Activated CD8-positive, alpha-beta memory T cell treated with anti-CD3 and anti-CD28 coated beads for 1 hour (primary cell): ENCODE measurements around the gene AKR1C1.
"Not testable (repeated sequence)": the region's sequence is repeated elsewhere in the genome, so short reads cannot be mapped to it uniquely, and the experiment has no call there.

ENCODE experiments used
- DNase-seq, 2 donors: peaks; one replicate each; pipeline ENCODE4 v3.0.0-alpha.2; 2020; ENCODE audit warnings: low read depth in 1 of 2; ENCODE audit errors: extremely low read depth in 1 of 2

Gene AKR1C1

DNA sequence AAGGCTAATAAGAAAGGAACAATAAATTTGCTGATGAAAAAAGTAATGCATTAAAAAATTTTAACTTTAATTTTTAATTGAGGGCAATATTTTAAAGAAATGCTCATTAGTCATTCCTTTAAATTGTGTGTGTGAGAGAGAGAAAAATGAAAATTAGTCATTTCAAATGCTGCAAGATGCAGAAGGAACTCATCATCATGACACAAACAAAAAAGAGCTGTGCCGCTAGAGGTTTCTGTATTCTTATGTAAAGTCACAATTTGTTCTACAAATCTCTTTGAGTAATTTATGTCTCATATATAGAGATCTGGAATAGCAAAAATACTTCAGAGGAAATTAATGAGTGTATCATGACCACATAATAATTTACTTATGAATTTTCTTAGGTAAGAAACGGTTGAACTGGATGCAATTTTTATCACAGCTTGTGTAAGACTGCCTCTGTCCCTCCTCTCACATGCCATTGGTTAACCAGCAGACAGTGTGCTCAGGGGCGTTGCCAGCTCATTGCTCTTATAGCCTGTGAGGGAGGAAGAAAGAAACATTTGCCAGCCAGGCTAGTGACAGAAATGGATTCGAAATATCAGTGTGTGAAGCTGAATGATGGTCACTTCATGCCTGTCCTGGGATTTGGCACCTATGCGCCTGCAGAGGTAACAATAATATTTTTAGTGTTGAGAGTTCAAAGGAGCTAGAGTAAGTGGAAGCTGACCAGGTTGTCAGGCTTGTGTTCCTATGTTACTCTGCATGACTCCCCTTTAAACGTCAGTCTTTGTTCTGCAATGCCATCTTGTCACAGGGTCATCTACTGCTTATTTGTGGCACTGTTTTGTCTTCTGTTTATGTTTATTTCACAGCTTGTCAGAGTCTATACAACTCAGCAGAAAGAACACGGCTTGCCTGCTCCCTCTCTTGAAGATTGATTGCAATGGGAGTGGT lies at the start of gene AKR1C1:
TSS of gene AKR1C1 (plus strand) at position 540 of the 939 bp plus-strand sequence. CDS start at position 570, 30 bp downstream.
- not testable (repeated sequence) for DNase-seq

DNA sequence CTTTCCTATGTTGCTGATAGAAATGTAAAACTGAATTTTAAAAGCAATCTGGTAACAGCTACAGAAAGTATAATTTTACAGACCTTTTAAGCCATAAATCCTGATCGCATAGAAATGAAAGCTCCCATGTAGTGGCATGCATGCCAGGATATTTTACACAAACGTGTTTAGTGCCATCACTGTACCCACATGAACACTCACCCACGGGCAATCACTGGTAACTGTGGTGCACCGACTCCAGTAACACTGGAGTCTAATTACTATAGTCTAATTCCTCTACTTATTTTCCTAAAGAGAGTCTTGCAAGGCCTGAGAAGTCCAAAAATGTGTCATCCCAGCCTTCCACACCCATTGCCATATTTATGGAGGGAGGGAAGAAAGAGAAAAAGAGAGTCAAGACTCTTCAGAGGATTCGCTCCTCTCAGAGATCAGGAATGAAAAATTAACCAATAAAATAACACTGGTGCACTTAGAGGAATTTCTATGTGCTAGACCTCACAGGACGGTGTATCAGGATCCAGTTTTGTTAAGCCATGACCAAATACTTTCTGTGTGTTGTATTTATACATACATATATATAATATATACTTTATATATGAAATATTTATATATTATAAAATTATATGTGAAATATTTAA lies 48.9 kb upstream of the AKR1C1 start:
- no peak for DNase-seq

DNA sequence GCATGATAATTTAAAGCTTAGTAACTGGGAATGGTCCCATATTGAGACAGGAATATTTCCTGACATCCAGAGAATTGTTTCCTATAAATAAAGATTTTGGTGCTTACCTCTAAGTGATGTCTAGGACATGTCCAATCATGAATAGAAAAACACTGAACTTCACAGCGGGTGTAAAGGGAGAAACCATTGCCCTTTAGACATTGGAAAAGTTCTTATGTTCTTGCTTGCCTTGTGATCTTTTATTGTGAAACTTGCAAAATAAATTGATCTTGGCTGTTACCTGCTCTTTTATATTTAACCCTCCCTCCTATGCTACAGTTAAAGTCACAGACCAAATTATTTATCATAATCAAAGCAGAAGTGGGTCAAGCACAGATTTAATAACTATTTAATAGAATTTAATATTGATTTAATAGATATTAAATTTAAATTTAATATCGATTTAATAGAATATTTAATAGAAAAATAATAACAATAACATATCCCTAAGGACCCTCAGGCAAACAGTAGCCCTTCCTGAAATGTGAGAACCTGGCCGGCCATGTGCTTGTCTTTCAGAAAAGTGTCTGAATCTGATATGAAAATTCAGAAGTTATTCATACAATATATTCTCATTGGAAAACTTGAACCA lies 47.0 kb upstream of the AKR1C1 start:
- no peak for DNase-seq

DNA sequence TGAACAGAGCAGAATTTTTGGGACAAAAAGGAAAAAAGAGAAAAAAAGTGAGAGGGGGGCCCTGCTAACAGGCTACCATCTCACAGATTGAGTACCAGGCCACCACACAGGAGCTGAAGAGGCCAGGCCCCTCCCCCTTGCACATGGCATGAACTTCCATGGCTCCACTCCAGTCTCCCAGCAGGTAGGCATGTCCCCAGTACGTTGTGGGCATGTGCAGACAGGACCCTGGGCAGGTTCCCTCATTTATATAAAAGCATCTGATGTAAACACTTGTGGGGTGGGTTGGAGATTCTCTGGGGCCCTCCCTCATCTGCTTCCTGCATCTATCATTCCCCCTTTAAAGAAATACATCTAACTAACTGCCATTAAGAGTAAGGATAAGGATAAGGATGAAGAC lies 45.0 kb upstream of the AKR1C1 start:
- no peak for DNase-seq

DNA sequence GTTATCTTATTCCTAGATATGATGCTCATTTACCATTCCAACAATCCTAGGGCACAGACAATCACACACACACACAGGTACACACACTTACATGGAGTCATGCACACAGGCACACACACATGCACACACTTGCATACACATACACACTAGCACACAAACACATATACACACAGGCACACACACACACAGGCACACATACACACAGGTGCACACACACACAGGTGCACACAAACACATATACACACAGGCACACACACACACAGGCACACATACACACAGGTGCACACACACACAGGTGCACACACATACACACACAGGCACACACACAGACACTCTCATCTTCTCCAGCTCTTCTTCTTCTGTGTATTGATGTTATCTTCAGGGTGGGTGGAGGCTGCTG lies 38.7 kb upstream of the AKR1C1 start:
- not testable (repeated sequence) for DNase-seq

DNA sequence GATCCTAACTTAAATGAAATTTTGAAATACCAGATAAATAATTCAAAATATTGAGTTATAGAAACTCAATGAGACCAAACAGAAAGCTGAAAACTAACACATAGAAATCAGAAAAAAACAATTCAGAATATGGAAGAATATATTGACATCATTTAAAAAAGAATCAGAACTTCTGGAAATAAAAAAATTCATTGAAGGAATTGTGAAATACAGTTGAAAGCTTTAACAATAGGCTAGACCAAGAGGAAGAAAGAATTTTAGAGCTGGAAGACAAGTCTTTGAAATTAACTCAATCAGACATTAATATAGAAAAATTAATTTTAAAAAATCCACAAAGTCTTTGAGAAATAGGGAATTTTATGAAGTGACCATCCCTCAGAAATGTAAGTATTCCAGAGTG lies 36.8 kb upstream of the AKR1C1 start:
- DNase-seq = no peak

DNA sequence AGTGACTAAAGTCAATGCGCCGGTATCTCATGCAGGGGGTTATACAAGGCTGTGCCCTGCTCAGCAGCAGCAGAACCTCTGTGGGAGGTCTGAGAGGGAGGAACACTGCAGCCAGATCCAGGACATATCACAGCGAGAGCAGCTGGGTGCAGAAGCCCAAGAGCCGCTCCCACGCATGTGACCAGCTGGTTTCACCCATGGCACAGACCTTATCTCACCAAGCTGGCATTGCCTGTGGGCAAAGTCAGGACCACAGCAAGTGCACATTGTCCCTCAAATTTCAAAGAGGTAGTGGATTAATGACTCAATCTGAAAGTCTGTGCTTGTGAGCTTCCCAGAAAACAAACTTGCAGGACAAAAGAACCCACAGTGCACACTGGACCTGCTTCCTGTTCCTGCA lies 31.6 kb upstream of the AKR1C1 start:
- no peak for DNase-seq

DNA sequence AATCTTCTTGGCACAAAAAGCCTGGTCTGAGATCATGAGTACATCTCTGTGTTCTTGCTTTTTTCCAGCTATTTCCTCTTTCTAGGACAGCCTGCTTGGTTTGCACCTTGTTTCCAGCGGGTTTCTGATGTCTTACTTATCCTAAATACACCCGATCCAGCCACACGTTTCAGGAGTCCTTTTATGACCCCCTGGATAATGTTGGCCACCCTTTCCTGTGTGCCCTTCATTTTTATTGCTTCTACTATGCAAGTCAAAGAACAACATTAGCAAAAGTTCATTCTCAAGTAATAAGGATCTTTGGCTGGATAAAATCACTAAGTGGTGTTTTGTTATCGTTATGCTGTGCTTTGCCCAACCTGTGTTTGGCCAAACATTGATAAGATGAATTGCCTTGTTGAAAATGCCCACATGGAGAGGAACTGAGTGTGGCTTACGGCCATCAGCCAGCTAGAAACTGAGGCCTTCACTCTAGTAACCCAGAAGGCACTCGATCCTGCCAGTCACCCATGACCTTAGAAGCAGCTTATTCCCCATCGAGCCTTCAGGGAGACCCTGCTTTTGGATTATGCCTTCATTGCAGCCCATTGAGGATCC lies 28.7 kb upstream of the AKR1C1 start:
- DNase-seq = no peak

DNA sequence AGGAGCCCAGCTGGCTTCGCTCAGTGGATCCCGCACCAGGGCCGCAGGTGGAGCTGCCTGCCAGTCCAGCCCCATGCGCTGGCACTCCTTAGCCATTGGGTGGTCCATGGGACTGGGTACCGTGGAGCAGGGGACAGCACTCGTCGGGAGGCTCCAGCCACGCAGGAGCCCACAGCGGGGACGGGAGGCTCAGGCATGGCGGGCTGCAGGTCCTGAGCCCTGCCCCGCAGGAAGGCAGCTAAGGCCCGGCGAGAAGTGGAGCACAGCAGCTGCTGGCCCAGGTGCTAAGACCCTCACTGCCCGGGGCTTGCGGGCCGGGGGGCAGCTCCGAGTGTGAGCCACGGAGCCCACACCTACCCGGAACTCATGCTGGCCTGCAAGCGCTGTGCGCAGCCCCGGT lies 25.9 kb upstream of the AKR1C1 start:
- DNase-seq = no peak

DNA sequence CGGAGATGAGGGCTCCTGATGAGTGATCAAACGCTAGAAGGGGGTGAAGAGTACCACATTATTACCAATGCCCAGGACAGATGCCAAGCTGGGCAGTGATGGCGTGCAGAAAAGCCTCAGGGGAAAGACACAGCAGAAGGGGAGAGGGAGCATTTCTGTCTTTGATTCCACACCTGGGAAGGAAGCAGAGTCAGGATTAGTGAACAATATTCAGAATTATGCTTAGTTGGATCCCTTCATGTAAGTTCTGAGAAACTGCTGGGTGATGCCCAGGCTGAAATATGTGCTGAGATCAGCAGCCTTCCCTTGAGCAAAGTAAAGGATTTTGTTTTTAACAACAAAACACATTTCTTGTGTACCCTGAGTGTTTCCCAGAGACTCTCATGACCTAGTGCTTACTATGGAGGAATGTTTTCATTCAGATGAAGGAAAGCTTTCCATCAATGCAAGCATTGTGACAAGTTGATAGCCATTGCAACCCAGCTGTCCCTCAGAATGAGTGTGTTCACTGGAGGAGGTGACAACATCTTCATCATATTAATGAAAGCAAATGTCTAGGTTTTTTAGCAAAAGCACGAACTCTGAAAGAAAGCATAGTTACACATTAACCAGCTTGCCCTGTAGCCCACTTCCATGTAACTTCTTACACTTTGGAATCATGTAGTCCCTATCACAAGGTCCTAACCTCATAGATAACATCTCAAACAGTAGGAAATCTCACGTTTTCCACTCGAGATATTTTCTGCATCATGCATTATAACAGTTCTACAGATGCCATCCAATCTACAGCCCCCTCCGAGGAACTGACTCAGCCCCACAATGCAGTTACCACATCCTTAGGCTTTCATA lies 23.8 kb upstream of the AKR1C1 start:
- no peak for DNase-seq

DNA sequence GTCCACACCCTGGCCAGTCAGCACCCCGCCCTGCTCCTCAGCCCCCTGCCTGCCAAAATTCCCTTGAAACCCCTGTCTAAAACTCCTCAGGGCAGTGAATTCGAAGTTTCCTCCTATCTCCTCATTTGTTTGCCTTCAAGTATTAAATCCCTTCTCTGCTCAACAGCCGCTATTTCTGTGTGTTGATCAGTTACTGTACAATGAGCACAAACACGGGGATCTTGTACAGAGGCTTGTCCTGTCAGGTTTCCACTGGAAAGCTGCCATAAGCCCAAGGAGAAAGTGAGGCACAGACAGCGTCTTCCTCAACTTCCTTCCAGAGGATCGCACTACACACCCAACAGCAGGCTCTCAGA lies 23.2 kb upstream of the AKR1C1 start:
- not testable (repeated sequence) for DNase-seq

DNA sequence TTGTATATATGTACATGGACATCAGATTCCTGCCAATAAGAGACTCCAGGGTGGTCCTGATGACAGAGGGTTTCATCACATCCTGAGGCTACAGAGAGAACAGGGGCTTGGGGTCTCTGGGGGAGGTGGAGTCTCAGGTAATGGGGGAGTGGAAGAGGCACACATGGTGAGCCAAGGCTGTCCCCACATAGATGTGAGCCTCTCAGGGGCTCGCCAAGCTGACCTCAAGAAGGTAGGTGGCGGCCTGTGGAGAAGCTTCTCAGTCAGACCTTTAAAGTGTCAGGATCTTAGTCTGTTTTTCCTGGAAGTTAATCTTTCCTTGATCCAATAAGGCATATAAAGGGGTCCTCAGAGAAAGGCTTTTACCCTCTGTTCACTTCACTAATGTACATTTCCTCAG lies 22.3 kb upstream of the AKR1C1 start:
- not testable (repeated sequence) for DNase-seq

DNA sequence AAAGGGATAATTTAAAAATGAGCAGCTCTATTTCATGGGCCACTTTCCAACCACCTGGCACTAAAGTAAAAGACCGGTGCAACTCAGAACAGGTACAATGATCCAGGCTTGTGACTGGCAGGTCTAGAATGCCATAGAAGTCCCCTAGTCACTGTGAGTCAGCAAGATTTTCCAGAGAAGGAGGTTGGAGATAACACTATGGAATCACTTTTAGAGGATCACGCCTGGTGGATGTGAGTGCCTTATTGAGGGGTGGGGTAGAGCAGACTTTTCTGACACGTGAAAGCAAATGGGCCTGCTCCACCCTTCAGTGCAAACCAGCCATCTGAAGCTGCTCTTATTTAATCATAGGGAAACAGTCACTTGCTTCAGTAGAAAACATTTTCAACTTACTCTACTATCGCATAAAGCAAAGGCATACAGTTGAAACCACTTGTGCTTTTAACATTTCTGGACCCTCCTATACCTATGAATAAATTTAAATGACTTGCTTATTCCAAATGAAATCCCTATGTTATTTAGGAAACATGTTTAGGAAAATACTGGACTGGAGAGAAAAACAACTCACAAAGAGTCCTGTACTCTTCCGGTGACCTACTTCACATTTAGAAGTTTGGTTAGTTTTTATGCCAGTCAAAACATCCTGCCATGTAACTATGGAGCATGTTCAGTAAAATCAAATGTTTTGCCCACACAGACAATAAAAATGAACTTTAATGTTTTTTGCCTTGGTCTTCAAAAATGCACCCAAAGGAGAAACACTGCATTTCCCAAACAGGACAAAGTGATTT lies 21.5 kb upstream of the AKR1C1 start:
- DNase-seq = no peak

DNA sequence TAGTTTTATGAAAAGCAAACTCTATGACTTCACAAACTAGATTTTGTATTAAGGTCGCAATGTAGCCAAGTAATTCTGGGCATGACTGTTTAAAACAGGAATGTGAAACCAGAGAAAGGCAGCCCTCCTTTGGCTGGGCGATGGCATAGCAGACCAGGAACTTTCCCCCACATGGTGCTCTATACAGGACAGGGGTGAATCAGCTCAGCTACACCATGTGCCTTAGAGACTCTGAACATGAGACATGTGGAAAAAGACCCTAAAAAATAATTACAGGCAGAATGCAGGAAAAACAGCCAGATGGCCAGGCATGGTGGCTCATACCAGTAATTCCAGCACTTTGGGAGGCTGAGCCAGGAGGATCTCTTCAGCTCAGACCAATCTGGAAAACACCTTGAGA lies 20.3 kb upstream of the AKR1C1 start:
- not testable (repeated sequence) for DNase-seq

DNA sequence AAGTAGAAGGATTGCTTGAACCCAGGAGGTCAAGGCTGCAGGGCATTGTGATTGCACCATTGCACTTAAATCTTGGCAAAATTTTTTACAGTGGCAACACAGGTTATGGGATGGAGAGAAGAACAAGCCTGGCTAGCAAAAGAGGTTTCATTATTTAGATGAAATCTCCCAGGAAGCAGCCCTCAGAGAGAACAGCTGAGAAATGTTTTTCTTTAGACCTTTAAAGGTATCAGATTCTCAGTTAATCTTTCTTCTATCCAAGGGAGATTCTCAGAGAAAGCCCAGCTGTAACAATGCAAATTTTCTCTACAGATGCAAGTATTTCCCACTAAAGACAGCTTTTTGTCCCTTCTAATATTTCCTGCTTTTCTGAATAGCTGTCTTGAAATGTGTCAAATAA lies 19.8 kb upstream of the AKR1C1 start:
- not testable (repeated sequence) for DNase-seq

DNA sequence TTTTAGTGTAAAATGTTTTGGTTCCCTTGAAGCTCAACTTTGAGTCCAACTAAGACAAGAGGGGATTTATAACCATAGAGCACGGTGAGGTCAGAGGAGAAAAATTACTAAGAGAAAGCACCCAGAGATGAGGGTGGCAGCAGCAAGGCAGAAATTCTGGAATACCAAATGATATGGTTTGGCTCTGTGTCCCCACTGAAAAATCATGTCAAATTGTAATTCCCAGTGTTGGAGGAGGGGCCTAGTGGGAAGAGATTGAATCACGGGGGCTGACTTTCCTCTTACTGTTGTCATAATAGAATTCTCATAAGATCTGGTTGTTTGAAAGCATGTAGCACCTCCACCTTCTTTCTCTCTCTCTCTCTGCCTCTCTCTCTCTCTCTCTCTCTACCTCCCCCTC lies 19.4 kb upstream of the AKR1C1 start:
- no peak for DNase-seq

DNA sequence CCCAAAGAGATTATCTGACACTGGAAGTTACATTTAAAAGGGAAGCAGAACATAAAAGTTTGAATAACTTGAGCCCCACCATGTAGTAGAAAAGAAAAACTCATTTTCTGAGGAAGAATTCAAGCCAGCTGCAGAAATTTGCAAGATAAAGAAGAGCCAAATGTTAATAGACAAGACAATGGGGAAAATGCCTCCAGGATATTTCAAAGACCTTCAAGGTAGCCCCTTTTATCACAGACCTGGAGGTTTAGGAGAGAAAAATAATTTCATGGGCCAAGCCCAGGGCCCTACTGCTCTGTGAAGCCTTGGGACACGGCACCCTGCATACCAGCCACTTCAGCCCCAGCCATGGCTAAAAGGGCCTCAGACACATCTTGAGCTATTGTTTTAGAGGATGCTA lies 18.4 kb upstream of the AKR1C1 start:
- DNase-seq = no peak

DNA sequence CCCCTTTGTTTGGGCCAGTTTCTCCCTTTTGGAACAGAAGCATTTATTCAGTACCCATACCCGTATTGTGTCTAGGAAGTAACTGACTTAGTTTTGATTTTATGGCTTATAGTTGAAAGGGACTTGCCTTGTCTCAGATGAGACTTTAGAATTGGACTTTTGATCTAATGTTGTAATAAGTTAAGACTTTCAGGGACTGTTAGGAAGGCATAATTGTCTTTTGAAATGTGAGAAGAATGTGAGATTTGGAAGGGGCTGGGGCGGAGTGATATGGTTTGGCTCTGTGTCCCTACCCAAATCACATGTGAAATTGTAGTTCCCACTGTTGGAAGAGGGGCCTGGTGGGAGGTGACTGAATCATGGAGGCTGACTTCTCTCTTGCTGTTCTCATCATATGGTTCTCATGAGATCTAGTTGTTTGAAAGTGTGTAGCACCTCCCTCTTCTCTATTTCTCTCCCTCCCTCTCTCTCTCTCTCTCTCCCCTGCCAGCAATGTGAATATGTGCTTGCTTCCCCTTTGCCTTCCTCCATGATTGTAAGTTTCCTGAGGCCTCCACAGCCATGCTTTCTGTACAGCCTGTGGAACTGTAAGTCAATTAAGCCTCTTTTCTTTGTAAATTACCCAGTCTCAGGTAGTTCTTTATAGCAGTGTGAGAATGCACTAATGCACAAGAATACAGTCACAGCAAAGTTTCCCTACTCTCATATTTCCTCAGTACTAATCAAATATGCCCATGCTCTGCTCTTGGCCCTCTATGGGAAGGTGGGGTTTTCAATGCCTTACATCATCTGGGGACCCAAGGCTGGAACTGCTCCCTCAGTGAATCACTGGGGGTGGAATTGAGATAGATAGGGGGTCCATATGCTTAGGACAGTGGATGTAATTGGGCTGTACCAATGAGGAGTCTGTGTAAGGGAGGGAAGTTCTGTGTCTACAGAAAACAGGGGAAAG lies 17.2 kb upstream of the AKR1C1 start:
- no peak for DNase-seq
